ENCODE data around the gene TMEM126A.

Gene TMEM126A

DNA sequence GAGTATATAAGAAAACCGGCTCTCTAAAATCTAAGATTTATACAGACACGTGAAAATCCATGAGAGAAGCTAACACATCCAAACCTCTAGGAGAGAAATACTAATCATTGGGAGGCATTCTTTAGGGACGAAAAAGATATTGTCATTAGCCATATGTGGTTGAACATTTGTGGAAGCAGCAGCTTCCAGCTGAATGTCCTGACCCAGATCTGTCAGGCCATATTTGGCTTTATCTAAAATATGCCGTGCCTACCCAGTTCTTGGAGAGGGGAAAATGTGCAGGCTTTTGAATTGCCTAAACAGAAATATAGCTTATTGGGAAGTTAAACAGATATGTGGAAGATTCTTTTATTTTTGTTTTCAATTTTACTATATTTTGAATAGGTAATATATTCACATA, 31.8 kb downstream of the TMEM126A start:
- Histone ChIP-seq H2AFZ (ENCODE audit: low read depth, low read length, severe bottlenecking) (no peak overlapping the region), H3K9ac (ENCODE audit: low read length) (no peak overlapping the region), H3K4me3 (ENCODE audit: insufficient read depth, low read length, poor library complexity, severe bottlenecking) (no peak overlapping the region), H3K9me3 (ENCODE audit: insufficient read depth, low read length) (no peaks in the 10 kb centered on the region), H4K20me1 (ENCODE audit: low read depth, low read length) (no peaks in the 10 kb centered on the region), H3K27me3 (ENCODE audit: low read length) (no peaks in the 10 kb centered on the region), H3K9me2 (replicated peaks; ENCODE audit: insufficient read depth, low read length) (no peaks in the 10 kb centered on the region), H3F3A (ENCODE audit: insufficient read depth) (peaks cover 9% of the 10 kb centered on the region; the same call in 1 of the 2 replicates), H3K27ac (ENCODE audit: low read depth, low read length) (no peak overlapping the region), H3K4me2 (ENCODE audit: low read depth, low read length, poor library complexity, severe bottlenecking) (no peak overlapping the region), H3K36me3 (ENCODE audit: low read length) (no peaks in the 10 kb centered on the region), H3K79me2 (ENCODE audit: insufficient read depth, low read length) (no peaks in the 10 kb centered on the region)
- TF ChIP-seq CTCF (IDR thresholded peaks at IDR 0.05; ENCODE audit: insufficient read depth, low read length, poor library complexity, severe bottlenecking) (no peak), EZH2phosphoT487 (conservative IDR thresholded peaks at IDR 0.05; ENCODE audit: low read length) (no peak)

DNA sequence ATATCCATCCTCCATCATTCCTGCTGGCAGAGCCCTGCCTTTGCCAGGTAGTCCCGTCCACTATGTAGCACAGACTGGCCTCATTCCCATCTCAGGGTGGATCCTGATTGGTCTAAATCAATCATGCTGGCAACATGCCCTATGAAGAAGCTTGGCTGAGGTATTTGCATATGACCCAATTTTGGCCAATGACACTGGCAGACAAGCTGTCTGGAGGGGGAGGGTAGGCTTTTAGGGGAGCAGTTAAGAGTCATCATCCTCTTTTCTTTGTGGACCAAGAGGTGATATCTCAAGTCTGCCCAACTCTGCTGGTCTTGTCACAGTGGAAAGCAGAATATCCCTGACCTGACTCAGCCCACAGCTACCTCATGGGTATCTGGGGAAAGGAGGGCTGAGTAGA, 33.1 kb downstream of the TMEM126A start:
- H3K9ac ChIP-seq (ENCODE audit: low read length), result no peak overlapping the region
- no peaks in the 10 kb centered on the region for H3K9me2 ChIP-seq (replicated peaks; ENCODE audit: insufficient read depth, low read length)

DNA sequence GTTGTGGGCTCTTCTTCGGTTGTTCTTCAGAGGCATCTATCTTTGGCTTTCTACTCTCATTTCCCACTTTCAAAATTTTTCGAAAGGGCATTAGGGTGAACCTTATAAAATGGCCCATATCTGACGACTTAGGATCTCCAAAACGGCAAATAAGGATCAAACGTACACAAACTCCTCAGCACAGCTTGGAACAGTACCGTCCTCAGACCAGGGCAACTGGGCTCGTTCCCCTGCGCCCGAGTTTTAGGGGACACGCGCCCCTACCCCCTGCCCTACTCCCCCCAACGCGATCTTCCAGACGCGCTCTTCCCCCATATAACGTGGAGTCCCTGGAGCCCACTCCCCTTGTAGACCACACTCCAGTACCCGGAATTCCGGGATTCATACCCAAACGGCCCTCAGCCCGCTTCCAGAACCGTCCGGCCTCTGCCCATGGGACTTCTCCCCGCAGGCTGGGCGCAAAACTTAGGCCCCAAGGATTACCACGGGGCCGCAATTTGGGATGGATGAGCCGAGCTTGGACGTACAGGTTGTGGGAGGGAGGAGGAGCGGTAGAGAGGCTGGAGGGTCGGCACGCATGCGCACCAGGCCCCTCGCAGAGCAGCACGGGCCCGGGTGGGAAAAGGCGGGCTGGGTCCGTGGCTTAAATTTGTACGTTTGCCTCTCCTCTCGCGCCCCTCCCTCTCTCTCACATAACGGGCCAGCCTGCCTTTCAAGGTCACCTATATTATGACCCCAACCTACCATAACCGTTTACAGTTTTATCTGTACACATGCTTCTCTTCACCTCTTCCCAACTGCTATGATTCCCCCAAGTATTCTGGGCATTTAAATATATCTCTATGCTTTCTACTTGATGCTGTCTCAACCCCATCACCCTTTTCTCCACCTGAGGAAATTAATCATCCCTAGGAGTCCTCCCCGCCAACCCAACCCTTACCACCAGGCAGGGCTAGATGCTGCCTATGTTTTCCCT, 34.9 kb downstream of the TMEM126A start:
- Histone ChIP-seq H3F3A (ENCODE audit: insufficient read depth) (peaks cover 9% of the 10 kb centered on the region; the same call in 1 of the 2 replicates), H3K79me2 (ENCODE audit: insufficient read depth, low read length) (no peaks in the 10 kb centered on the region), H4K20me1 (ENCODE audit: low read depth, low read length) (no peaks in the 10 kb centered on the region), H3K9me2 (replicated peaks; ENCODE audit: insufficient read depth, low read length) (no peaks in the 10 kb centered on the region), H2AFZ (ENCODE audit: low read depth, low read length, severe bottlenecking) (peak overlapping the region; percentile 98), H3K36me3 (ENCODE audit: low read length) (no peaks in the 10 kb centered on the region), H3K9me3 (ENCODE audit: insufficient read depth, low read length) (no peaks in the 10 kb centered on the region), H3K4me2 (ENCODE audit: low read depth, low read length, poor library complexity, severe bottlenecking) (peak overlapping the region; percentile 74), H3K27me3 (ENCODE audit: low read length) (no peaks in the 10 kb centered on the region), H3K9ac (ENCODE audit: low read length) (peak overlapping the region; percentile 84), H3K4me3 (ENCODE audit: insufficient read depth, low read length, poor library complexity, severe bottlenecking) (peak overlapping the region; percentile 76), H3K27ac (ENCODE audit: low read depth, low read length) (peak overlapping the region; percentile 25; the same call in 1 of the 2 replicates)
- TF ChIP-seq CTCF (IDR thresholded peaks at IDR 0.05; ENCODE audit: insufficient read depth, low read length, poor library complexity, severe bottlenecking), result no peak
- TF ChIP-seq EZH2phosphoT487 (conservative IDR thresholded peaks at IDR 0.05; ENCODE audit: low read length), result no peak

More for the DNA sequence above, 33.1 kb downstream of the TMEM126A start:
- Histone ChIP-seq H3K36me3 (ENCODE audit: low read length) (no peaks in the 10 kb centered on the region), H3F3A (ENCODE audit: insufficient read depth) (peaks cover 9% of the 10 kb centered on the region; the same call in 1 of the 2 replicates), H3K4me2 (ENCODE audit: low read depth, low read length, poor library complexity, severe bottlenecking) (no peak overlapping the region), H3K27ac (ENCODE audit: low read depth, low read length) (no peak overlapping the region), H4K20me1 (ENCODE audit: low read depth, low read length) (no peaks in the 10 kb centered on the region), H3K27me3 (ENCODE audit: low read length) (no peaks in the 10 kb centered on the region), H3K79me2 (ENCODE audit: insufficient read depth, low read length) (no peaks in the 10 kb centered on the region), H2AFZ (ENCODE audit: low read depth, low read length, severe bottlenecking) (no peak overlapping the region), H3K4me3 (ENCODE audit: insufficient read depth, low read length, poor library complexity, severe bottlenecking) (no peak overlapping the region), H3K9me3 (ENCODE audit: insufficient read depth, low read length) (no peaks in the 10 kb centered on the region)
- no peak for TF ChIP-seq CTCF (IDR thresholded peaks at IDR 0.05; ENCODE audit: insufficient read depth, low read length, poor library complexity, severe bottlenecking)
- TF ChIP-seq EZH2phosphoT487 (conservative IDR thresholded peaks at IDR 0.05; ENCODE audit: low read length), result no peak

All from SU-DHL-6 (cell line).